ENCODE data around the gene PPFIA1.

Gene PPFIA1

GRCh38 chr11:70263363-70263762, 7.1 kb upstream of the PPFIA1 start:
- no peak for DNase-seq (ENCODE audit: low read depth in 1 of 2, low spot score in 1 of 2)
- Histone ChIP-seq H3K27me3 (ENCODE audit: insufficient read depth, poor library complexity, severe bottlenecking) (peaks cover 2% of the 10 kb centered on the region), H3K4me3 (replicated peaks; ENCODE audit: insufficient read depth, low read length) (no peak overlapping the region), H3K27ac (replicated peaks) (no peak overlapping the region)
- TF ChIP-seq GABPA (IDR thresholded peaks at IDR 0.05; ENCODE audit: low read depth) = no peak
- TF ChIP-seq SPI1 (IDR thresholded peaks at IDR 0.05; ENCODE audit: borderline replicate concordance, low read depth) = no peak
- TF ChIP-seq CTCF (IDR thresholded peaks at IDR 0.05; ENCODE audit: insufficient read depth, low read length) = no peak
- no peak for TF ChIP-seq REST (IDR thresholded peaks at IDR 0.05; ENCODE audit: insufficient replicate concordance, low read depth)
- TF ChIP-seq POLR2AphosphoS5 (IDR thresholded peaks at IDR 0.05; ENCODE audit: low read depth) = no peak

- Histone ChIP-seq H3K27ac (replicated peaks) (no peak overlapping the region), H3K27me3 (ENCODE audit: insufficient read depth, poor library complexity, severe bottlenecking) (peaks cover 2% of the 10 kb centered on the region), H3K4me3 (replicated peaks; ENCODE audit: insufficient read depth, low read length) (no peak overlapping the region)
- no peak for TF ChIP-seq REST (IDR thresholded peaks at IDR 0.05; ENCODE audit: insufficient replicate concordance, low read depth)
- TF ChIP-seq CTCF (IDR thresholded peaks at IDR 0.05; ENCODE audit: insufficient read depth, low read length) = no peak
- no peak for TF ChIP-seq SPI1 (IDR thresholded peaks at IDR 0.05; ENCODE audit: borderline replicate concordance, low read depth)
- TF ChIP-seq POLR2AphosphoS5 (IDR thresholded peaks at IDR 0.05; ENCODE audit: low read depth) = no peak
- no peak for TF ChIP-seq GABPA (IDR thresholded peaks at IDR 0.05; ENCODE audit: low read depth)
- no peak for DNase-seq (ENCODE audit: low read depth in 1 of 2, low spot score in 1 of 2)
These were observed 5.1 kb upstream of the PPFIA1 start for GRCh38 chr11:70265341-70265740.

GRCh38 chr11:70267405-70267950, 3.0 kb upstream of the PPFIA1 start:
- Histone ChIP-seq H3K4me3 (replicated peaks; ENCODE audit: insufficient read depth, low read length) (no peak overlapping the region), H3K27me3 (ENCODE audit: insufficient read depth, poor library complexity, severe bottlenecking) (peaks cover 2% of the 10 kb centered on the region), H3K27ac (replicated peaks) (no peak overlapping the region)
- no peak for DNase-seq (ENCODE audit: low read depth in 1 of 2, low spot score in 1 of 2)
- TF ChIP-seq REST (IDR thresholded peaks at IDR 0.05; ENCODE audit: insufficient replicate concordance, low read depth) = no peak
- no peak for TF ChIP-seq SPI1 (IDR thresholded peaks at IDR 0.05; ENCODE audit: borderline replicate concordance, low read depth)
- TF ChIP-seq GABPA (IDR thresholded peaks at IDR 0.05; ENCODE audit: low read depth) = no peak
- no peak for TF ChIP-seq CTCF (IDR thresholded peaks at IDR 0.05; ENCODE audit: insufficient read depth, low read length)
- TF ChIP-seq POLR2AphosphoS5 (IDR thresholded peaks at IDR 0.05; ENCODE audit: low read depth) = no peak

Data from HL-60 (cell line).